ENCODE measurements around the gene TSR1.

DNA sequence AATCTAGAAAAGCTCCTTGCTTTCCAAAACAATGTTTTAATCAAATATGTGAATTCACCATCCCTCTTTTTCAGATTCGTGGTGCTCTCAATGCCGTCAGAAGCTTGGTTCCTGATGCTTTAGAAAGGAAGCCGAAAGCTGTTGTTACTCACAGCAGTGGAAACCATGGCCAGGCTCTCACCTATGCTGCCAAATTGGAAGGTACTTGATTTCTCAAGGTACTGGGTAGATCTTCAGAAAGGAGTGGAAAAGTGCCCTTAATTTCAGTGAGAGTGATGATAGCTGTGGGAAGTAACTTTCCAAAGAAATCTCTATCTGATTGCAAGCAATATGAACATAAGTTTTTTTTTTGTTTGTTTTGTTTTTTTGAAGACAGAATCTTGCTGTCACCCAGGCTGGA is 18.5 kb downstream of the TSR1 start:
- TF ChIP-seq, protein P1, sequence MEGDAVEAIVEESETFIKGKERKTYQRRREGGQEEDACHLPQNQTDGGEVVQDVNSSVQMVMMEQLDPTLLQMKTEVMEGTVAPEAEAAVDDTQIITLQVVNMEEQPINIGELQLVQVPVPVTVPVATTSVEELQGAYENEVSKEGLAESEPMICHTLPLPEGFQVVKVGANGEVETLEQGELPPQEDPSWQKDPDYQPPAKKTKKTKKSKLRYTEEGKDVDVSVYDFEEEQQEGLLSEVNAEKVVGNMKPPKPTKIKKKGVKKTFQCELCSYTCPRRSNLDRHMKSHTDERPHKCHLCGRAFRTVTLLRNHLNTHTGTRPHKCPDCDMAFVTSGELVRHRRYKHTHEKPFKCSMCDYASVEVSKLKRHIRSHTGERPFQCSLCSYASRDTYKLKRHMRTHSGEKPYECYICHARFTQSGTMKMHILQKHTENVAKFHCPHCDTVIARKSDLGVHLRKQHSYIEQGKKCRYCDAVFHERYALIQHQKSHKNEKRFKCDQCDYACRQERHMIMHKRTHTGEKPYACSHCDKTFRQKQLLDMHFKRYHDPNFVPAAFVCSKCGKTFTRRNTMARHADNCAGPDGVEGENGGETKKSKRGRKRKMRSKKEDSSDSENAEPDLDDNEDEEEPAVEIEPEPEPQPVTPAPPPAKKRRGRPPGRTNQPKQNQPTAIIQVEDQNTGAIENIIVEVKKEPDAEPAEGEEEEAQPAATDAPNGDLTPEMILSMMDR (IDR thresholded peaks at IDR 0.05) = no peak
- TF ChIP-seq POLR2AphosphoS5 (IDR thresholded peaks at IDR 0.05) = no peak
- no peak for TF ChIP-seq POLR2A (IDR thresholded peaks at IDR 0.05)
- TF ChIP-seq EP300 (IDR thresholded peaks at IDR 0.05) = no peak
